ENCODE data around the gene KRT2.

Gene KRT2

DNA sequence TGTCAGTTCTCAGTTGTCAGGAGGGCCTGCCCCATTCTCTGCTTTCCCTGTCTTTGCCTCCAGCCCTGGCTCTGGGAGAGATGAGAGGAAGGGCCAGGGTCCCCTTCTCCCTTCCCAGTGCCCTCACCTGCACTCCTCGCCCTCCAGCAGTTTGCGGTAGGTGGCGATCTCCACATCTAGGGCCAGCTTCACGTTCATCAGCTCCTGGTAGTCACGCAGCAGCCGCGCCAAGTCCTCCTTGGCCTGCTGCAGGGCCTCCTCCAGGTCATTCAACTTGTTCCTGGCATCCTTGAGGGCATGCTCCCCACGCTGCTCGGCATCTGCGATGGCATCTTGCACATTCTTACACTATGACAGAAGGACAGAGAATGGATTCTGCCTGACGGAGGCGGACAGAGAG lies 5.4 kb downstream of the KRT2 start:
- Histone ChIP-seq H3K4me3 (replicated peaks; ENCODE audit: low read depth, low read length) (no peak overlapping the region), H3K36me3 (ENCODE audit: control insufficient read depth, insufficient read depth, low read length) (no peaks in the 10 kb centered on the region), H3K27me3 (replicated peaks; ENCODE audit: control insufficient read depth, insufficient read depth, low read length) (no peaks in the 10 kb centered on the region; the same call in 1 of the 2 replicates)
- TF ChIP-seq CTCF (IDR thresholded peaks at IDR 0.05; ENCODE audit: insufficient read depth, low read length, poor library complexity, severe bottlenecking): no peak
- DNase-seq (ENCODE audit: extremely low read depth, insufficient read length): no peak

GRCh38 chr12:52645982-52646381 lies 6.0 kb downstream of the KRT2 start:
- Histone ChIP-seq H3K36me3 (ENCODE audit: control insufficient read depth, insufficient read depth, low read length) (no peaks in the 10 kb centered on the region), H3K27me3 (replicated peaks; ENCODE audit: control insufficient read depth, insufficient read depth, low read length) (no peaks in the 10 kb centered on the region; the same call in 1 of the 2 replicates), H3K4me3 (replicated peaks; ENCODE audit: low read depth, low read length) (no peak overlapping the region)
- TF ChIP-seq CTCF (IDR thresholded peaks at IDR 0.05; ENCODE audit: insufficient read depth, low read length, poor library complexity, severe bottlenecking): no peak
- no peak for DNase-seq (ENCODE audit: extremely low read depth, insufficient read length)

DNA sequence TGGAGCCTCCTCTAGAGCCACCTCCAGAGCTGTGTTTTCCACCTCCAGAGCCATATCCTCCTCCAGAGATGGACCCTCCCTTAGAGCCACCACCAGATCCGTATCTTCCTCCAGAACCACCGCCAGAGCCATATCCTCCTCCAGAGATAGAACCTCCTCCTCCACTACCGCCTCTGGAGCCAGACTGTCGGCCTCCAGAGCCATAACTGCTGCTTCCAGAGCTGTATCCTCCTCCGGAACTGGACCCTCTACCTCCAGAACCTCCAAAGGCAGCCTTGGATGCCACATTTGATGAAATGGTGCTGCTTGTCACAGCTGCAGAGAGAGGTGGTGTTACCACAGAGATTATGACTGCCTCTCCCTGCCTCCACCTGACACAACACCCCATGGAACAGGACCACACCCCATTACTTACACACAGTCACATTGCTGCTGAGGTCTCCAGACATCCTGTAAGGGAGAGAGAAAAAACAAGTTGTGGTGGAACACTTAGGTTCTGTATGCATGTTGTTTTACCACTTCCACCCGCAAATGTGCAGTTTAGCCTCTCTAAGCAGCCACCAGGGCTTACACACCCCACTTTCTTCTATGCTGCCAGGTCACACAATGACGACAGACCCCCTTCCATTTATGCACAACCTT lies 6.8 kb downstream of the KRT2 start:
- TF ChIP-seq CTCF (IDR thresholded peaks at IDR 0.05; ENCODE audit: insufficient read depth, low read length, poor library complexity, severe bottlenecking): no peak
- Histone ChIP-seq H3K27me3 (replicated peaks; ENCODE audit: control insufficient read depth, insufficient read depth, low read length) (no peaks in the 10 kb centered on the region; the same call in 1 of the 2 replicates), H3K36me3 (ENCODE audit: control insufficient read depth, insufficient read depth, low read length) (no peaks in the 10 kb centered on the region), H3K4me3 (replicated peaks; ENCODE audit: low read depth, low read length) (no peak overlapping the region)
- DNase-seq (ENCODE audit: extremely low read depth, insufficient read length): no peak

- Histone ChIP-seq H3K4me3 (replicated peaks; ENCODE audit: low read depth, low read length) (no peak overlapping the region), H3K27me3 (replicated peaks; ENCODE audit: control insufficient read depth, insufficient read depth, low read length) (no peaks in the 10 kb centered on the region; the same call in 1 of the 2 replicates), H3K36me3 (ENCODE audit: control insufficient read depth, insufficient read depth, low read length) (no peaks in the 10 kb centered on the region)
- TF ChIP-seq CTCF (IDR thresholded peaks at IDR 0.05; ENCODE audit: insufficient read depth, low read length, poor library complexity, severe bottlenecking): no peak
- no peak for DNase-seq (ENCODE audit: extremely low read depth, insufficient read length)
Observed at GRCh38 chr12:52644078-52644415, 8.0 kb downstream of the KRT2 start.

- Histone ChIP-seq H3K4me3 (replicated peaks; ENCODE audit: low read depth, low read length) (no peak overlapping the region), H3K36me3 (ENCODE audit: control insufficient read depth, insufficient read depth, low read length) (no peaks in the 10 kb centered on the region), H3K27me3 (replicated peaks; ENCODE audit: control insufficient read depth, insufficient read depth, low read length) (no peaks in the 10 kb centered on the region; the same call in 1 of the 2 replicates)
- no peak for TF ChIP-seq CTCF (IDR thresholded peaks at IDR 0.05; ENCODE audit: insufficient read depth, low read length, poor library complexity, severe bottlenecking)
- DNase-seq (ENCODE audit: extremely low read depth, insufficient read length): no peak
Observed at GRCh38 chr12:52643233-52644077, 8.6 kb downstream of the KRT2 start.
